Measurements from ENCODE around the gene SYNPO2. TPM values are rescaled to one million over a fixed set of nuclear protein-coding genes. Genes with fewer than 3 reads are reported as not detected.
A peak's percentile ranks its signal among the peaks of the same experiment; 100 is the strongest.

The SYNPO2 gene
- total RNA-seq, 1 experiment from 2014 or later: 0.04 TPM

DNA sequence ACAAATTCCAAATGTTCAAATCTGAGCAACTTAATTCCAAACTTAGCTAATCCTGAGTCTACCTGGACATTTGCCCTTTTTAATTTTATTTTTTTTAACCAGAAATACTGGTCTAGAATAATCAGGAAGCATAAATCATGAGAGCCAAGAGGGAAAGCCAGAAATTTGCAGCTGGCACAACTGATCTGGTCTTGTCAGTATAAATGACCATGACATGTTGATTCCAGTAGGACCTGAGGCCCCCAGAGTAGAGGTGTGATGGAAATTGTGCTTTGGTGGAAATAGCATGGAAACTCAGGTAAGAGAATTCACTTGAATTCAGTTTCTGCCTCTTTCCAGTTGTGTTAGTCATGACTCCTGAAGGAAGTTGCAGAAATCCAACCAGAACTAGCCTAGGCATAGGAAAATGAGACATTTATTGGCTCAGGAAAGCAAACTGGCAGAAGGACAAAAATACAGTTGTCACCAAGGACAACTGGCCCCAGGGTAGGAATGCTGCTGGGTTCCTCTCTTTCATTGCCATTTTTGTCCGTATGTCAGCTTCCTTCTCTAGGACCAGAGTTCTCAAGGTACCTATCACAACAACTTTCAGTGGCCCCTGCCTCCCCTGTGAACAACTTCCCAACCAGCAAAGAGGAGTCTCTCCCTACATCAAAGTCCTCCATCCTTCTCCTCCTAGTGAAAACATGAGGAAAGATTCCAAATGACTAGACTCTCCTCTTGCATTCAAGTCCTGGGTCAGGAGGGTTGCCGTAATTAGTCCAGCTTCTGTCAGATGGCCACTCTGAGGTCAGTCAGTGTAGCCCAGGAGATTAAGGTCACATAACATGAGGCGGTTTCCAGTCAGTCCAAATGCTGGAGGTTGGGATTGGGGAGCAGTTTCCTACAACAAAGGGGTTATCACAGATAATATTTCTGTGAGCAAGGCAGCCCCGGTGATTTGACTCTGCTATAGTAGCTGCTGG lies 217.7 kb downstream of the SYNPO2 start:
- Histone ChIP-seq H4K20me1 (ENCODE audit: low read length) (no peaks in the 10 kb centered on the region), H3K9ac (ENCODE audit: low read length) (no peak overlapping the region), H3K4me1 (ENCODE audit: insufficient read depth, low read length) (peaks cover 35% of the 10 kb centered on the region), H3F3A (ENCODE audit: low read length, unreplicated experiment) (no peaks in the 10 kb centered on the region), H3K27ac (ENCODE audit: low read length) (peak overlapping the region; percentile 23; the same call in 1 of the 2 replicates), H3K27me3 (ENCODE audit: low read length) (no peaks in the 10 kb centered on the region), H3K9me2 (replicated peaks; ENCODE audit: low read length) (no peaks in the 10 kb centered on the region), H3K36me3 (ENCODE audit: low read depth, low read length) (no peaks in the 10 kb centered on the region), H3K9me3 (ENCODE audit: low read length) (no peaks in the 10 kb centered on the region), H3K79me2 (ENCODE audit: low read length) (no peaks in the 10 kb centered on the region), H3K4me3 (ENCODE audit: low read length) (no peak overlapping the region), H3K4me2 (ENCODE audit: low read length) (peak overlapping the region; percentile 29), H2AFZ (ENCODE audit: low read length) (no peak overlapping the region)
- TF ChIP-seq, protein P1, sequence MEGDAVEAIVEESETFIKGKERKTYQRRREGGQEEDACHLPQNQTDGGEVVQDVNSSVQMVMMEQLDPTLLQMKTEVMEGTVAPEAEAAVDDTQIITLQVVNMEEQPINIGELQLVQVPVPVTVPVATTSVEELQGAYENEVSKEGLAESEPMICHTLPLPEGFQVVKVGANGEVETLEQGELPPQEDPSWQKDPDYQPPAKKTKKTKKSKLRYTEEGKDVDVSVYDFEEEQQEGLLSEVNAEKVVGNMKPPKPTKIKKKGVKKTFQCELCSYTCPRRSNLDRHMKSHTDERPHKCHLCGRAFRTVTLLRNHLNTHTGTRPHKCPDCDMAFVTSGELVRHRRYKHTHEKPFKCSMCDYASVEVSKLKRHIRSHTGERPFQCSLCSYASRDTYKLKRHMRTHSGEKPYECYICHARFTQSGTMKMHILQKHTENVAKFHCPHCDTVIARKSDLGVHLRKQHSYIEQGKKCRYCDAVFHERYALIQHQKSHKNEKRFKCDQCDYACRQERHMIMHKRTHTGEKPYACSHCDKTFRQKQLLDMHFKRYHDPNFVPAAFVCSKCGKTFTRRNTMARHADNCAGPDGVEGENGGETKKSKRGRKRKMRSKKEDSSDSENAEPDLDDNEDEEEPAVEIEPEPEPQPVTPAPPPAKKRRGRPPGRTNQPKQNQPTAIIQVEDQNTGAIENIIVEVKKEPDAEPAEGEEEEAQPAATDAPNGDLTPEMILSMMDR (conservative IDR thresholded peaks at IDR 0.05; ENCODE audit: low read depth, low read length): no peak
- ATAC-seq (peak; percentile 61), DNase-seq (peak; percentile 77)
- ChIA-PET CTCF (no interaction called here), POLR2A (ENCODE audit: unreplicated experiment) (no interaction called here)
- no TSS peak for BruUV-seq (replicated peaks)
- intact Hi-C loops (cut with micrococcal nuclease): loop anchor here (10.0 kb wide), 1 partner anchor 62 kb away; no protein-coding TSS in a partner anchor

DNA sequence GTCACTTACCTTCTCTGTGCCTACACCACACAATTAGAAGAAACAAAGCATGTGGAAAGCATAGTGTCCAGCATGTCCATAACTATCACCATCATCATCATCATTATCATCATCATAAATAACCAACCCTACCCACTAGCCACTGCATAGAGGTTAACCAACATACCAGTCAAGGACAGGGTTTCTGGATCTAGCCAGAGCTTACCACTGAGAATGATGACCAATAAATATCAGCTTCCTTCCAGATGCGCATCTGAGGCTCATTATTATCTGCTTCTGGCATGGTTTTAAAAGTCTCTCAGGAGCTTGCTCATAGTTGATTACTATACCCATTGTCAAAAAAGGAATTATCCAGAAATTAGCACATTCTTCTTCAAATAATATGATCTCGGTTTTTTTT lies 221.5 kb downstream of the SYNPO2 start:
- ATAC-seq (no peak), DNase-seq (no peak)
- H4K20me1 ChIP-seq (ENCODE audit: low read length): no peaks in the 10 kb centered on the region
- H3K4me2 ChIP-seq (ENCODE audit: low read length): no peak overlapping the region
- no peak overlapping the region for H3K27ac ChIP-seq (ENCODE audit: low read length)
- no peaks in the 10 kb centered on the region for H3F3A ChIP-seq (ENCODE audit: low read length, unreplicated experiment)
- H3K79me2 ChIP-seq (ENCODE audit: low read length): no peaks in the 10 kb centered on the region
- H3K36me3 ChIP-seq (ENCODE audit: low read depth, low read length): no peaks in the 10 kb centered on the region
- H3K27me3 ChIP-seq (ENCODE audit: low read length): no peaks in the 10 kb centered on the region
- no TSS peak for BruUV-seq (replicated peaks)
- ChIA-PET CTCF (no interaction called here), POLR2A (ENCODE audit: unreplicated experiment) (no interaction called here)
- no peak overlapping the region for H3K9ac ChIP-seq (ENCODE audit: low read length)
- H3K4me1 ChIP-seq (ENCODE audit: insufficient read depth, low read length): peaks cover 27% of the 10 kb centered on the region
- H3K9me2 ChIP-seq (replicated peaks; ENCODE audit: low read length): no peaks in the 10 kb centered on the region
- TF ChIP-seq, protein P1 (conservative IDR thresholded peaks at IDR 0.05; ENCODE audit: low read depth, low read length): no peak
- TF ChIP-seq EZH2 (IDR thresholded peaks at IDR 0.05; ENCODE audit: low read length, unreplicated experiment) (no peak), EZH2phosphoT487 (IDR thresholded peaks at IDR 0.05; ENCODE audit: borderline replicate concordance, low read length) (no peak)
- no peak overlapping the region for H2AFZ ChIP-seq (ENCODE audit: low read length)
- no peak overlapping the region for H3K4me3 ChIP-seq (ENCODE audit: low read length)
- intact Hi-C loops (cut with micrococcal nuclease): no loop called here
- no peaks in the 10 kb centered on the region for H3K9me3 ChIP-seq (ENCODE audit: low read length)

Other genes with a start within 250 kb of the SYNPO2 start
- 9.5 and 15.4 TPM in 2 replicates for gene METTL14, start 203.5 kb upstream of the SYNPO2 start, total RNA-seq (2014; rRNA removed)
- 14.4 and 18.4 TPM in 2 replicates for gene SEC24D, start 52.7 kb upstream of the SYNPO2 start, total RNA-seq (2014; rRNA removed)
- not detected in 2 replicates for gene MYOZ2, start 247.0 kb downstream of the SYNPO2 start, total RNA-seq (2014; rRNA removed)